Rectal smooth muscle tissue (tissue), 1 donor: ENCODE results near the gene CEACAM16.

Source experiments
- H3K27ac ChIP-seq: one replicate; pipeline ENCODE4 v1.7.0; 2013; ENCODE audit warnings: low read depth, low read length, inconsistent platforms
- H3K27me3 ChIP-seq: one replicate; pipeline ENCODE4 v1.7.0; 2013; ENCODE audit warnings: low read length; ENCODE audit not compliant: control insufficient read depth, insufficient read depth
- H3K36me3 ChIP-seq: one replicate; pipeline ENCODE4 v1.7.0; 2013; ENCODE audit warnings: low read length; ENCODE audit not compliant: control insufficient read depth, insufficient read depth
- H3K4me1 ChIP-seq: one replicate; pipeline ENCODE4 v1.7.0; 2013; ENCODE audit warnings: low read length; ENCODE audit not compliant: control insufficient read depth, insufficient read depth
- H3K4me3 ChIP-seq: one replicate; pipeline ENCODE4 v1.7.0; 2013; ENCODE audit warnings: low read length
- H3K9ac ChIP-seq: one replicate; pipeline ENCODE4 v1.7.0; 2013; ENCODE audit warnings: low read length

Gene CEACAM16

DNA sequence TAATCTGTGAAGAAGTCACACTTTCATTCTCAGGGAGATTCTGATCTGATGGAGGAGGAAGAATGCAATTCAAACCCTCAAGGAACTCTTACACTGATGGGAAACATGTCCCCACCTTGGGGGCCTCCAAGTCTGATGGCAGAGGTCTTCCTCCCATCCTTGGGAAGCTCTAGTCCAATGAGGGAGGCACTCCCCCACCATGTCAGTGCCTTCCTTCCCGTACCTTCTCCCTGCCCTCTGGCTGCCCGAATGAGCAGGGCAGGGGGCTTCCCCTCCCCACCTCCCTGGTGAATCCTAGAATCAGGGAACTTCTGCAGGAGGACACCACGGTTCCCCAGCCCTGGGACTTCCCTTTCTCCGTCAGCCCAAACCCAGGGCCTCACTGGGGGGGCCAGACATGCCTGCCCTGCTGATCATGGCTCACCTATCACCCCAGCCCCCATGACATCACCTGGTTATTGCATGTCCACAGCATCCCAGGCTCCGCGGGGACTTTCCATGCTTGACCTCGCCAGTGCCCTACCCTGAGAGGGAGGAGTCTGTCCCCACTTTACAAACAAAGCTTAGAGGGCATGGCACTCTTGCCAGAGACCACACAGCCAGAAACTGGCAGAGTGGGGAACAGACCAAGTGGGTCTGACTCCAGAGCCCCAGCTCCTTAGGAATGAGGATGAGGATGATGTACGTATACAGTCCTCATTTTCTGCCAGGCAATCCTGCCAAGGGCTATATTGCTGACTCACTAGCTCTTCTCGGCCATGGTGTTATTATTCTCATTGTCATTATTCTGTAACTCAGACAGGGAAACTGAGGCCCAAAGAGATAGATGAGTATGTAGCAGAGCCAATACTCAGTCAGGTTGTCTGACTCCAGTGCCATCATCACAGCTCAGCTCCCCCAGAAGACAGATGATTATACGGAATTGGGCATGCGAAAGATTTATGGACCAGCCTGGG lies 39.9 kb downstream of the CEACAM16 start:
- Histone ChIP-seq H3K4me3 (no peak overlapping the region), H3K36me3 (no peaks in the 10 kb centered on the region), H3K27ac (no peak overlapping the region), H3K4me1 (peaks cover 16% of the 10 kb centered on the region), H3K9ac (no peak overlapping the region), H3K27me3 (no peaks in the 10 kb centered on the region)

DNA sequence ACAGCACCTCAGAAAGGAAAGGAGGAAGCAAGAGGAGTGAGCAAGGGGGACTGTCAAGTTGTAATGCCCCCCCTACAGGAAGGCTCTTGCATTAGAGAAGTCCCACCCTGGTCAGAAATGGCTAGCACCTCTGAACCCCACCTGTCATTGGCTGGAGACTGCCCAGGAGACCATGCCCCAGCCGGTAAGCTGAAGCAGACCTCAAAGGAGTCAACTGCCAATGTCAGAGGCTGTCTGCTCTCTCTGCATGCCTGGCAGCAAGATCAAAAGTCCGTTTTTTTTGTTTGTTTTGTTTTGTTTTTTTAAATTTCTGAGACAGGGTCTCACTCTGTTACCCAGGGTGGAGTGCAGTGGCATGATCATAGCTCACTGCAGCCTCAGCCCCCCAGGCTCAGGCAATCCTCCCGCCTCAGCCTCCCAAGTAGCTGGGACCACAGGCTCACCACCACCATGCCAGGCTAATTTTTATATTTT lies 41.4 kb downstream of the CEACAM16 start:
- H3K4me1 ChIP-seq = peaks cover 21% of the 10 kb centered on the region
- no peaks in the 10 kb centered on the region for H3K27me3 ChIP-seq
- no peak overlapping the region for H3K9ac ChIP-seq
- H3K4me3 ChIP-seq = no peak overlapping the region
- no peaks in the 10 kb centered on the region for H3K36me3 ChIP-seq
- H3K27ac ChIP-seq = no peak overlapping the region

DNA sequence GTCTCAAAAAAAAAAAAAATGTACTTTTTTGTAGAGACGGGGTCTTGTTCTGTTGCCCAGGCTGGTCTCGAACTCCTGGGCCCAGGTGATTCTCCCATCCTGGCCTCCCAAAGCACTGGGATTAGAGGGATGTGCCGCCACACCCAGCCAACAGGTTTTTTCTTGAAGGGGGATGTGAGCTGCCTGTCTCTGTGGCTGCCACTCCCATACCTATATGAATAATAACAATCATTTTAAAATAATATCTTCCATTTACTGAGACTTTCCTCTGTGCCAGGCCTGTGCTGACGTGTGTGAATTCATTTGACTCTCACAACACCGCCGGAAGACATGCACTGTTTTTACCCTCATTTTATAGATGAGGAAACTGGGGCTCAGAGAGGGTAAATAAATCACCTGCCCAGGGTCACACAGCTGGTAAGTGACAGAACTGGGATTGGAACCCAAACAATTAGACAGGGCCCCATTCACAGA lies 42.3 kb downstream of the CEACAM16 start:
- H3K9ac ChIP-seq = no peak overlapping the region
- no peak overlapping the region for H3K4me3 ChIP-seq
- peak overlapping the region; percentile 84 for H3K27ac ChIP-seq
- H3K27me3 ChIP-seq = no peaks in the 10 kb centered on the region
- H3K4me1 ChIP-seq = peaks cover 24% of the 10 kb centered on the region
- no peaks in the 10 kb centered on the region for H3K36me3 ChIP-seq

DNA sequence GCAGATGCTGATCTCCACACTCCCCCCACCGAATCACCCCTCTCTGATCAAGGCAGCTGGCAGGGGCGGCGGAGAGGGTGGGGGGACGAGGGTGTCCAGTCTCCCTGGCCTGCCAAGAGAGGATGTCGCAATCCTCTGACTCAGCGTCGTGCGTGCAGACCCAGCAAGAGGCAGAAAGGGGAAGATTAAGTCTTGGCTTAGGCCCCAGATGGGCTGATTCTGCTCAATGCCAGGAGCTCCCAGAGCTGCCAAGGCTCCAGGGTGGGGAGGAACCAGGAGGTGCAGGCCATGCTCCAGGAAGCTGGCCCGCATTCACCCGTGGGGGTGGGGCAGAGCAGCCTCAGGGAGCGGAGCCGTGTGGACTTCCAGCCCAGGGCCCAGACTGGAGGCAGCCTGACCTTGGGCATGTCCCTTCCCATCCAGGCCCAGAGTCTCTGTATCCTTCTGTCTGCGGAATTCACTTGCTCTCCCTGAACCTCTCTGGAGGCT lies 42.9 kb downstream of the CEACAM16 start:
- Histone ChIP-seq H3K4me3 (peak overlapping the region; percentile 41), H3K27ac (peak overlapping the region; percentile 91), H3K4me1 (peaks cover 26% of the 10 kb centered on the region), H3K27me3 (no peaks in the 10 kb centered on the region), H3K36me3 (no peaks in the 10 kb centered on the region), H3K9ac (no peak overlapping the region)

DNA sequence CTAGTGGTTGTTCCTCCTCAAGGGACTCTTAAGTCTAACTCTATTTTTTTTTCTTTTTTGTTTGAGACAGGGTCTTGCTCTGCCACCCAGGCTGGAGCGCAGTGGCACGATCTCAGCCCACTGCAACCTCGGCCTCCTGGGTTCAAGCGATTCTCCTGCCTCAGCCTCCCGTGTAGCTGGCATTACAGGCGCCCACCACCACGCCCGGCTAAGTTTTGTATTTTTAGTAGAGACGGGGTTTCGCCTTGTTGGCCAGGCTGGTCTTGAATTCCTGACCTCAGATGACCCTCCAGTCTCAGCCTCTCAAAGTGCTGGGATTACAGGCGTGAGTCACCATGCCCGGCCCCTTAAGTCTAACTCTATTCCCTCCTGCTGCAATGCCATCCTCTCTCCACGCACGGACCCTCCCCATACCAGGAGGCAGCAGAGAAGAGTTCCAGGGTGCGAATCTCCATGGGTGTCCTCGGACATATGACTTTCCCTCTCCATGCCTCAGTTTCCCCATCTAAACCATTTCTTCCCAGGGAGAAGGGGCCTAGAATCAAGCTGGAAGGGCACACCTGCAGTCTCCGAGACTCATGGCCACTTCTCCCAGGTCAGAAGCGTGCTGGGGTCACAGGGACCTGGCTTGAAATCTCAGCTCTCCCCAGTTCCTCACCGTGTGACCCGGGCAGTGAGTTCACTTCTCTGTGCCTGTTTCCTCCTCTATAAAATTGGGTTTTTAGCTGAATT lies 43.5 kb downstream of the CEACAM16 start:
- H3K36me3 ChIP-seq = no peaks in the 10 kb centered on the region
- H3K27me3 ChIP-seq = no peaks in the 10 kb centered on the region
- peak overlapping the region; percentile 91 for H3K27ac ChIP-seq
- peak overlapping the region; percentile 6 for H3K9ac ChIP-seq
- H3K4me1 ChIP-seq = peaks cover 28% of the 10 kb centered on the region
- peak overlapping the region; percentile 41 for H3K4me3 ChIP-seq

DNA sequence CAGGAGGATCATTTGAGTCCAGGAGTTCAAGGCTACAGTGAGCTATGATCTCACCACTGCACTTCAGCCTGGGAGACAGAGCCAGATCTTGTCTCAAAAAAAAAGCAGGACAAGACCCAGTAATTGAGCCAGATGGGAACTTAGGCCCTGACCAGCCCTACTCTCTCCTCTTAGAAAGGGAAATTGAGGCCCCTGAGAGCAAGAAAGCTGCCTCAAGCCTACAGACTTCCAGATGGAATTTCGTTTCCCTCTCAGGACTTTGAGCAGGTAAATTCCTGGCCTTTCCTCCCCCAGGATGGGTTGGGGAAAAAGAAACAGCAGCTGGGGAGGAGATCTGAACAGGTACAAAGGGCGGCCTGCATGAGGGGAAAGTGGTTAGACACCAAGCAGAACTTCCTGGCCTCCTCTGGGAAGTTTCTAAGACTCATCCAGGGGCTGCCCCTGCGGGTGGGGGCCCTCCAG lies 46.0 kb downstream of the CEACAM16 start:
- H3K4me1 ChIP-seq = peaks cover 35% of the 10 kb centered on the region
- peak overlapping the region; percentile 41 for H3K4me3 ChIP-seq
- no peaks in the 10 kb centered on the region for H3K27me3 ChIP-seq
- H3K27ac ChIP-seq = peak overlapping the region; percentile 79
- H3K36me3 ChIP-seq = no peaks in the 10 kb centered on the region
- peak overlapping the region; percentile 38 for H3K9ac ChIP-seq

DNA sequence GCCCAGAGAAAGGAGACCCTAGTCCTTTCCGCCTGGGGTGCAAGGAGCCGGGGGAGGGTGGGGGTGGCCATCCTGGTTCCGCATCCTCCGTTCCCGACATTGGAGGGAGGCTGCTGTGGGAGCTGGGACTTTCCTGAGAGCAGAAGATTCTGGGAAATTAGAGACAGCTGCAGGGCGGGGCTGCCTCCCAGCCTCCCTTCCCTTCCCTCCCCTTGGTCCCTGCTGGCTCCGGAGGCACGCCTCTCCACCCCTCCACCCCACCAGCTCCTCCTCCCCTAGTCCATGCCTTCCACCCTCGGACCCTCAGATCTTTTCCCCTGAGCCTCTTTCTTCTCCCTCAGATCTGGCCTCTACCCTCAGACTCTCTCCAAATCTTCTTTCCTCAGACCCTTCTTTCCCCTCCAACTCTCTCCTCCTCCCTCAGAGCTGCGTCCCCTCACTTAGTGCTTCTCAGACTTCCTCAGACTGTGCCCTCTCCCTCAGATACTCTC lies 46.4 kb downstream of the CEACAM16 start:
- peak overlapping the region; percentile 12 for H3K4me3 ChIP-seq

DNA sequence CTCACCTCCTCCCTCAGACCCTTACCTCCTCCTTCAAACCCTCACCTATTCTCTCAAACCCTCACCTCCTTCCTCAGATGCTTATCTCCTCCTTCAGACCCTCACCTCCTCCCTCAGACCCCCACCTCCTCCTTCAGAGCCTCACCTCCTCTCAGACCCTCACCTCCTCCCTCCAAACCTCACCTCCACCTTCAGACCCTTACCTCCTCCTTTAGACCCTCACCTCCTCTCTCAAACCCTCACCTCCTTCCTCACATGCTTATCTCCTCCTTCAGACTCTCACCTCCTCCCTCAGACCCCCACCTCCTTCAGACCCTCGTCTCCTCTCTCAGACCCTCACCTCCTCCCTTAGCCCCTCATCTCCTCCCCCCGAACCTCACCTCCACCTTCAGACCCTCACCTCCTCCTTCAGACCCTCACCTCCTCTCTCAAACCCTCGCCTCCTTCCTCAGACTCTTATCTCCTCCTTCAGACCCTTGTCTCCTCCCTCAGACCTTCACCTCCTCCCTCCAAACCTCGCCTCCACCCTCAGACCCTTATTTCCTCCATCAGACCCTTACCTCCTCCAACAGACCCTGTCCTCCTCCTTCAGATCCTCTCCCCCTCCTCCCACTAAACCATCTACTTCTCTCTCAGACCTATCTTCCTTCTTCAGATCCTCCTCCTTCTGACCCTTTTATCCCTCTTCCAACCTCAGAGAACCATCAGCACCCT lies 47.1 kb downstream of the CEACAM16 start:
- H3K27me3 ChIP-seq = no peaks in the 10 kb centered on the region
- H3K27ac ChIP-seq = peak overlapping the region; percentile 91
- peaks cover 38% of the 10 kb centered on the region for H3K4me1 ChIP-seq
- H3K36me3 ChIP-seq = no peaks in the 10 kb centered on the region
- H3K4me3 ChIP-seq = peak overlapping the region; percentile 2
- peak overlapping the region; percentile 46 for H3K9ac ChIP-seq

More for the DNA sequence above, 46.4 kb downstream of the CEACAM16 start:
- no peaks in the 10 kb centered on the region for H3K27me3 ChIP-seq
- H3K27ac ChIP-seq = peak overlapping the region; percentile 91
- H3K36me3 ChIP-seq = no peaks in the 10 kb centered on the region
- H3K9ac ChIP-seq = peak overlapping the region; percentile 46
- H3K4me1 ChIP-seq = peaks cover 38% of the 10 kb centered on the region

DNA sequence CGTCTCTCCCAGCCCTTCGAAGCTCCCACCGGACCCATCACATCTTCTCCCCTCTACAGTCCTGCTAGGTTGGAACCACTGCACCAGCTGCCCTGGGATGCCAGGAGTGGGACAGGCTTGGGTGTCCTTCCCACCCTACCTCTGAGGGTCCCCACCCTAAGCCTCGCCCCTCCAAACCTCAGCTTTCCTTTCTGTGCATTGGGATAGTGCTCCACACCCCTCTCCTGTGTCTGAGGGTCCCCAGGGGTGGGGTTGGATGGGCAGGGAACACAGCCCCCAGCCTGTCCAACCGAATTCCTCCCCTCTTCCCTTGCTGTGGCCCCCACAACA lies 47.6 kb downstream of the CEACAM16 start:
- Histone ChIP-seq H3K27ac (peak overlapping the region; percentile 91), H3K27me3 (no peaks in the 10 kb centered on the region), H3K4me3 (peak overlapping the region; percentile 47), H3K4me1 (peaks cover 33% of the 10 kb centered on the region), H3K36me3 (no peaks in the 10 kb centered on the region), H3K9ac (no peak overlapping the region)

DNA sequence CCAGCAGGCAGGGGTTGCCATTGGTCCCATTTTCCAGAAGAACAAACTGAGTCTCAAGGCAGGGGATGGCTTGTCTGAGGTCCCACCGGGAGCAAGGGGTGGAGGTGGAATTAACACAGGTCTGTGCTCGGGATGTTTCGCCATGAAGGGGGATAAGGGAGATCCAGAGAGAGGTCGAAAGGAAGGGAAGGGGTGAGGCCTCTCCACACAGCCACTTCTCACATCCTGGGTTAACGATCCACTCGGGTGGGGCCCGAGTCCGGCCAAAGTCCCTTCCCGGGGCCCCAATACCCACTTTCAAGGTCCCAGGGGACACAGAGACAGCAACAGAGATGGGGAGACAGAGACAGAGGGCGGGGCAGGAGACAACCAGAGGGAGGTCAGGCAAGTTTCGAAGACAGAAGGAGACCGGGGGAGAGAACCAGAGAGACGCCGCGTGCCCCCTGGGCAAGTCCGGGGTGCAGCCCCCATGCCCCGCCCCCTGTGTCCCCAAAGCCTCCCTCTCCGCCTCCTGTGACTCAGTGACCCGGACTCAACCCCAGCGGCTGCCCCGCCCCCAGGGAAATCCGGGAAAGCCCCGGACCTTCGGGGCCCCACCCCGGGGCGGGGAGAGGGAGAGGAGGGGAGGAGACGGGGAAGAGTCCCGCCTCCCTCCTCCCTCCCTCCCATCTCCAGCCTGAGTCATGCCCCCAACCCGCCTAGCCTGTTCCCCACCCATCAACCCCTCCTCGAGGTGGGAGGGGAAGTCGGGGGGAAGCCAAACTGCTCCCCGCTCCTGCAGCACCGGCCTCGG lies 48.2 kb downstream of the CEACAM16 start:
- no peak overlapping the region for H3K9ac ChIP-seq
- peak overlapping the region; percentile 72 for H3K4me3 ChIP-seq
- peaks cover 30% of the 10 kb centered on the region for H3K4me1 ChIP-seq
- no peaks in the 10 kb centered on the region for H3K36me3 ChIP-seq
- peak overlapping the region; percentile 91 for H3K27ac ChIP-seq
- no peaks in the 10 kb centered on the region for H3K27me3 ChIP-seq

DNA sequence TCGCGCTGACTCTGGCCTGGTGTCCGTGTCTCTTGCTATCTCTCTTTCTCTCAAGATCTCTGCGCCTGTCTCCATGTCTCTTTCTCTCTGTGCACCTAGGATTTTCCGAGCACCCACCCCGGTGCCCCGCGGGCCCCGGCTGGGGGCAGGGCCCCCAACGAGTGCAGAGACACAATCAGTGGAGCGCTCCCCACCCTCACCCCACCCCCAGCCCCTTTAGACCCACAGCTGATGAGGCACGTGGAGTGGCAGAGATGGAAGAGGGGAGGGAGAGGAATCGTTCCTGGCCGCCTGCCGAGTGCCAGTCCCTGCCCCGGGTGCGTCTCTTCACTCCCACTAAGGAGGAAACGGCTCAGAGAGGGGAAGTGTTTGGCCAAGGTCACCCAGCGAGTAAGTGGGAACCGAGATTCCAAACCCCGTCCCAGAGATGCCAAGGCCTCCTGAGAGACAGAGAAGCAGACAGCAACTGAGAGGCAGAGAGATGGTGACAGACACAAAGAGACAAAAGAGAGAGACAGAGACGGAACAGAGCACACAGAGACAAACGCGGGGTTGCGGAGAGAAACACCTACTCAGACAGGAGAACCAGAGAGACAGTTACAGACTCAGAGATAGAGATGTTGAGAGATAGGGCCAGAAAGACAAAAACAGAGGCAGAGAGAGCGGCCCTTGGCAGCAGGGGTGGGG lies 48.9 kb downstream of the CEACAM16 start:
- Histone ChIP-seq H3K4me3 (peak overlapping the region; percentile 72), H3K27me3 (no peaks in the 10 kb centered on the region), H3K9ac (peak overlapping the region; percentile 7), H3K36me3 (no peaks in the 10 kb centered on the region), H3K27ac (peak overlapping the region; percentile 91), H3K4me1 (peaks cover 27% of the 10 kb centered on the region)
